Gastroesophageal sphincter (tissue), 4 donors: Measurements from ENCODE around the gene NOXO1. TPM values are rescaled to one million over a fixed set of nuclear protein-coding genes. Genes with fewer than 3 reads are reported as not detected.

Experiments used
- ATAC-seq: fragments of 150-250 bp; one replicate; pipeline ENCODE4 v1.9.1; 2016; ENCODE audit warnings: mild to moderate bottlenecking, moderate library complexity
- H3K27ac ChIP-seq, 4 donors: fragments of 200-600 bp; sonication (generic) in 3 of 4; 1 replicate in 3 of 4; 2 replicates in 1 of 4; pipeline ENCODE4 v1.5.1; 2016 to 2019
- H3K27me3 ChIP-seq: fragments of 200-600 bp; sonication (generic); one replicate; pipeline ENCODE4 v1.5.1; 2019
- H3K36me3 ChIP-seq, 2 donors: fragments of 200-600 bp; sonication (generic); one replicate each; pipeline ENCODE4 v1.5.1; 2019; ENCODE audit warnings: control low read depth in 1 of 2
- H3K4me1 ChIP-seq, 3 donors: fragments of 200-600 bp; sonication (generic); 1 replicate in 2 of 3; 2 replicates in 1 of 3; pipeline ENCODE4 v1.5.1; 2016 to 2019; ENCODE audit warnings: control low read depth in 2 of 3
- H3K4me3 ChIP-seq, 2 donors: fragments of 200-600 bp; sonication (generic); one replicate each; pipeline ENCODE4 v1.5.1; 2019; ENCODE audit warnings: mild to moderate bottlenecking in 1 of 2, moderate library complexity in 1 of 2
- H3K9me3 ChIP-seq, 3 donors: fragments of 200-600 bp; sonication (generic); one replicate each; pipeline ENCODE4 v1.5.1; 2017 to 2019; ENCODE audit warnings: control low read depth in 2 of 3
- EP300 ChIP-seq: sonication (generic); formaldehyde crosslinking; IDR thresholded peaks from one replicate; pipeline ENCODE4 v1.6.1; 2017; ENCODE audit warnings: antibody characterized with exemption, mild to moderate bottlenecking
- POLR2A ChIP-seq, 2 donors: fragments of 450-650 bp; IDR thresholded peaks; one replicate each; pipeline ENCODE4 v1.6.1; 2017; ENCODE audit warnings: antibody characterized with exemption in 2 of 2, mild to moderate bottlenecking in 2 of 2, moderate library complexity in 1 of 2
- POLR2AphosphoS5 ChIP-seq: sonication (generic); formaldehyde crosslinking; IDR thresholded peaks from one replicate; pipeline ENCODE4 v1.6.1; 2017; ENCODE audit warnings: antibody characterized with exemption
- WGBS, 2 donors: methylation state at CpG; one replicate each; pipeline ENCODE4 v1.1.5; 2018; ENCODE audit warnings: low coverage in 1 of 2; 5-methylcytosine and 5-hydroxymethylcytosine counted together
- total RNA-seq, 4 donors: library from RNA; depleted of rRNA; stranded (reverse); fragments of >200 nt; gene quantifications; one replicate each; pipeline ENCODE4 v1.1.0, GENCODE V29; 2016
- TF ChIP-seq, protein P1 (sequence below), 4 experiments: fragments of 200-600 bp in 2 of 4; fragments of 450-650 bp in 2 of 4; sonication (generic) in 1 of 4; IDR thresholded peaks; one replicate each; pipeline ENCODE4 v1.5.1; 2017 to 2019; ENCODE audit warnings: antibody characterized with exemption in 4 of 4, mild to moderate bottlenecking in 2 of 4, moderate library complexity in 2 of 4

Gene NOXO1
- total RNA-seq, 4 donors from 2014 or later: 1.0 to 1.1 TPM; not detected in 2

DNA sequence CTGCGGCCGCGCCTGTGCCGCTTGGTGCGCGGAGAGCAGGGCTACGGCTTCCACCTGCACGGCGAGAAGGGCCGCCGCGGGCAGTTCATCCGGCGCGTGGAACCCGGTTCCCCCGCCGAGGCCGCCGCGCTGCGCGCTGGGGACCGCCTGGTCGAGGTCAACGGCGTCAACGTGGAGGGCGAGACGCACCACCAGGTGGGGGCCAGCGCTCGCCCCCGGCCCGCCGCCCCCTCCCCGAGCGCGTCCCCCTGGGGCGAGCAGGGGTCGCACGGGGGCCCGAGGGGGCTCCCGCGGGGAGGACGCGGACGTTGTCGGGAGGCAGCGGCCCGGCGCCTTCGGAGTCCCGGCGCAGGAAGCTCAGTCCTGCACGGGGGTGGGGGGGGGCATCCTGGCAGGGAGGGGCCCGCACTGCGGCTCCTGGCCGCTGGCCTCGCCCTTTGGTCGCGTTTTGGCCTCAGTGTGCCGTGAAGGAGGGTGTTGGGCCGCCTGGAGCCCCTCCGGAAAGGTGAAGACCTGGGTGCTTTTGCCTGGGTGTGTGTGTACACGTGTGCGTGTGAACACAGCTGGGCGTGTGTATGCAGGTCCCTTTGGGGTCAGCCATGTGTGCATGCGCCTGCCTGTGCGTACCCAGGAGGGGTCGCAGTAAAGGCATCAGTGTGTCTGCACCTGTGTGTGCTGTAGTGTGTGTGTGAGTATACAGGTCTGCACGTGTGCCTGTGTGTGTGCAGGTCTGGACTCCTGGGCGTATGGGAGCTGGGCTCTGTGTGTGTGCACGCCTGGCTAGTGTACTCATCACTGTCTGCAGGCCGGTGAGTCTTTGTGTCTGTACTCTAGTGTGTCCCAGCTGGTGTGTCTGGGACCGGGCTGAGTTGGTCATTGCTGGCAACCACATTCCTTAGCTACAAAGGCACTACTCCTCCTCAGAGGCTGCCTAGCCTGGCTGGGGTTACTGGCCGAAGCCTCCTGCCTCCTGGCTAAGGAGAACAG is 46.0 kb upstream of the NOXO1 start:
- WGBS, 2 donors: no CpG with 5 or more reads among the region's 76 CpGs
- ATAC-seq: no peak
- Histone ChIP-seq H3K27me3 (peaks cover 4% of the 10 kb centered on the region), H3K9me3 (no peaks in the 10 kb centered on the region), H3K4me1 (peaks cover 0 to 79% (median 32%) of the 10 kb centered on the region in 3 donors), H3K27ac (peak overlapping the region in 3 of 4 donors; percentile 76 to 85 (median 79)), H3K4me3 (peak overlapping the region; percentile 57 to 79), H3K36me3 (peaks cover 0 to 11% of the 10 kb centered on the region in 2 donors)
- no peak for TF ChIP-seq POLR2AphosphoS5
- no peak for TF ChIP-seq EP300
- TF ChIP-seq POLR2A (IDR thresholded peaks at IDR 0.05): no peak
- TF ChIP-seq, protein P1, sequence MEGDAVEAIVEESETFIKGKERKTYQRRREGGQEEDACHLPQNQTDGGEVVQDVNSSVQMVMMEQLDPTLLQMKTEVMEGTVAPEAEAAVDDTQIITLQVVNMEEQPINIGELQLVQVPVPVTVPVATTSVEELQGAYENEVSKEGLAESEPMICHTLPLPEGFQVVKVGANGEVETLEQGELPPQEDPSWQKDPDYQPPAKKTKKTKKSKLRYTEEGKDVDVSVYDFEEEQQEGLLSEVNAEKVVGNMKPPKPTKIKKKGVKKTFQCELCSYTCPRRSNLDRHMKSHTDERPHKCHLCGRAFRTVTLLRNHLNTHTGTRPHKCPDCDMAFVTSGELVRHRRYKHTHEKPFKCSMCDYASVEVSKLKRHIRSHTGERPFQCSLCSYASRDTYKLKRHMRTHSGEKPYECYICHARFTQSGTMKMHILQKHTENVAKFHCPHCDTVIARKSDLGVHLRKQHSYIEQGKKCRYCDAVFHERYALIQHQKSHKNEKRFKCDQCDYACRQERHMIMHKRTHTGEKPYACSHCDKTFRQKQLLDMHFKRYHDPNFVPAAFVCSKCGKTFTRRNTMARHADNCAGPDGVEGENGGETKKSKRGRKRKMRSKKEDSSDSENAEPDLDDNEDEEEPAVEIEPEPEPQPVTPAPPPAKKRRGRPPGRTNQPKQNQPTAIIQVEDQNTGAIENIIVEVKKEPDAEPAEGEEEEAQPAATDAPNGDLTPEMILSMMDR (IDR thresholded peaks at IDR 0.05): no peak

DNA sequence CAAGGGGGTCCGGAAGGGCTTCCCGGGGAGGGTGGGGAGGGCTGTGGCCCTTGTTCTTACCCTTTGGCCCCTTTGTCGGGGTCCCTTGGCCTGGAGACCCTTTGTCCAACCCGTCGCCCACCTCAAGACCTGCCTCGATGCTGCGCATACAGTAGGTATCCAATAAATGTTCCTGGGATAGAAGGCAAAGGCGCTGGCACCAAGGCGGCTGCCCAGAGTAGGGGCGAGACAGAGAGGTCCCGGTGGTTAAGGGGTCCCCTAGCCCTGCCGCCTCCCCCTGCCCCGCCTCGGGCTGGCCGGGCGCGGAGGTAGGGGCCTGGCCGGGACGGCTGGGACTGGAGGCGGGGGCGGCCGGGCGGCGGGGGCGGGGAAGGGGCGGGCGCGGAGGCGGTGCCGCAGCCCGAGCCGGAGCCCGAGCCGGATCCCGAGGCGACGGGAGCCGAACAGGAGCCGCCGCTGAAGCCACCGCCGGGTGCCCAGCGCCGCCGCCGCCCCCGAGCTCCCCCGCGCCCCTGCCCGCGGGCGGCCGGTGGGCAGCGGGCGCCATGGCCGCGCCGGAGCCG is 45.3 kb upstream of the NOXO1 start, which contains the start of gene NHERF2:
NHERF2 (plus strand) TSS at position 442 of the 563 bp plus-strand sequence; CDS start at position 546, 104 bp downstream.
- H3K9me3 ChIP-seq: no peaks in the 10 kb centered on the region
- peak; percentile 29 for ATAC-seq
- TF ChIP-seq POLR2A (IDR thresholded peaks at IDR 0.05) (no peak), EP300 (no peak), POLR2AphosphoS5 (no peak)
- TF ChIP-seq, protein P1 (IDR thresholded peaks at IDR 0.05): no peak
- peak within 1 kb of the TSS; percentile 57 to 79 for H3K4me3 ChIP-seq
- H3K4me1 ChIP-seq: peaks cover 0 to 74% (median 30%) of the 10 kb centered on the region in 3 donors
- H3K27me3 ChIP-seq: peaks cover 12% of the 10 kb centered on the region
- H3K36me3 ChIP-seq: peaks cover 0 to 11% of the 10 kb centered on the region in 2 donors
- 20% methylated on average over 1 of the region's 59 CpGs; no CpG with 5 or more reads in 1 of the 2 donors for WGBS, 2 donors
- peak within 1 kb of the TSS in 3 of 4 donors; percentile 76 to 85 (median 79) for H3K27ac ChIP-seq

DNA sequence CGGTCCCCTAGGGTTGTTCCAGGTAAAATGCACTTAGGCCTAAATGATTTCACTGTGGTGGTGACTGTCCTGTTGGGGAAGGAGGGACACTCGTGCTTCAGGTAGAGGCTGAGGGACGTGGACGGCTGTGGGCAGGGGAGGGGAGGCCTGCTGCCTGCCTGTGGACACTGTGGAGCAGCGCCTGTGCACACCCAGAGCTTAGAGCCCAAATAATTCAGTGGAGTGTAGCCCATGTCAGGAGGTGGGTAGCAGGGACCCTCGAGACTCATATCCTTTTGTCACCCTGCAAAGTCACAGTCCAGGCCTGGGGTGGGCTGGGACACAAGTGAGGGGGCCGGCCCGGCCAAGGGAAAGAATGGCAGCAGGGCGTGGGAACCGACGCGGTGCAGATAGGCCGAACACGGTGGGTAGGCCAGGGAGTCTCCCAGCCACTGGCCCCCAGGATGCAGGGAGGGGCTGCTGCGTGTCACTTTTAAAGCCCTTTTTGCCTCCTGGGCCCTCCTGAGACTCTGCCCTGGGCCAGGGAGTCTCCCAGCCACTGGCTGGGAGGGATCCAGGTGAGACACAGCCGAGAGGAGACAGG is 44.7 kb upstream of the NOXO1 start:
- 83 to 88% methylated on average over 1 to 4 of the region's 16 CpGs for WGBS, 2 donors
- no peak for TF ChIP-seq POLR2A (IDR thresholded peaks at IDR 0.05)
- no peak for TF ChIP-seq POLR2AphosphoS5
- peaks cover 0 to 11% of the 10 kb centered on the region in 2 donors for H3K36me3 ChIP-seq
- peaks cover 0 to 73% (median 30%) of the 10 kb centered on the region in 3 donors for H3K4me1 ChIP-seq
- peaks cover 18% of the 10 kb centered on the region for H3K27me3 ChIP-seq
- peak overlapping the region in 3 of 4 donors; percentile 76 to 79 (median 78) for H3K27ac ChIP-seq
- no peak for ATAC-seq
- peak overlapping the region in 1 of 2 donors; percentile 79 for H3K4me3 ChIP-seq
- no peaks in the 10 kb centered on the region for H3K9me3 ChIP-seq

DNA sequence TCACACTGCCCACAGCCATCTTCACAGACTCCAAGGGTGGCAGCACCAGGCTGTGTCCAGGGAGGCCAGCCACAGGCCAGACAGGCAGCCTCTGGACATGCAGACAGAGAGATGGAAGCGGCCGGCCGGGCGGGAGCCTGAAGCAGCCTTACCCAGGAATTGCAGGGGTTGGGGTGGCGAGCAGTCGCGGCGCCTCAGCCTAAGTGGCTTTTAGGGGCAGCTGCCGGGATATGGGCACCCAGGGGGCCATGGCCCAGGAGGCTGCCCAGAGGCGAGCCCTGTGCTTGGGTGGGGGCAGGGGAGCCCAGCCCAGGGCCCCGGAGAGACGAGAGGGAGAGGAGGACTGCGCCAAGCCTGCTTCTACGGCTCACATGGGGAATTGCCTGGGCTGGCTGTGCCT is 44.0 kb upstream of the NOXO1 start:
- WGBS, 2 donors: no CpG with 5 or more reads among the region's 14 CpGs
- Histone ChIP-seq H3K27ac (peak overlapping the region in 1 of 4 donors; percentile 78), H3K4me3 (no peak overlapping the region), H3K36me3 (peaks cover 0 to 10% of the 10 kb centered on the region in 2 donors), H3K4me1 (peaks cover 0 to 74% (median 34%) of the 10 kb centered on the region in 3 donors), H3K9me3 (no peaks in the 10 kb centered on the region), H3K27me3 (peaks cover 25% of the 10 kb centered on the region)
- no peak for ATAC-seq
- TF ChIP-seq POLR2A (IDR thresholded peaks at IDR 0.05): no peak
- TF ChIP-seq EP300: no peak
- TF ChIP-seq, protein P1 (IDR thresholded peaks at IDR 0.05): no peak
- no peak for TF ChIP-seq POLR2AphosphoS5

DNA sequence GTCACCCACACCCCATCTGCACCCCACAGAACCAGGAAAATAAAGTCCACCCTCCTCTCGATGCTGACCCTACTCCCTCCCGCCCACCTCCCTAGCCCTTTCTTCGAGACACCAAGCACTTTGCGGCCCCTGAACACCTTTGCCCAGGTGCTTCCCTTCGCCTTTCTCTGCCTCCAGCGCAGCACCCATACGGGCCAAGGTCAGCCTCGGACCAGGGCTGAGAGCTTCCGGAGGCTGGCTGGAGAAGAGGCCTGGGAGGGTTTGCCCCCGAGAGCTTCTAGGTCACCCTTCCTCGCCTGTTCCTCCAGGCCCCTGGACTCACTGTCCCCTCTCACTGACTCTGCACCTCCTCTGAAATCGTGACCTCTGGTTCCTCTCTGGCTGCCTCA is 42.8 kb upstream of the NOXO1 start:
- Histone ChIP-seq H3K4me1 (peaks cover 0 to 77% (median 39%) of the 10 kb centered on the region in 3 donors), H3K9me3 (no peaks in the 10 kb centered on the region), H3K27ac (peak overlapping the region in 3 of 4 donors; percentile 68 to 75 (median 75)), H3K4me3 (peak overlapping the region in 1 of 2 donors; percentile 37), H3K27me3 (peaks cover 37% of the 10 kb centered on the region), H3K36me3 (no peaks in the 10 kb centered on the region)
- ATAC-seq: no peak
- TF ChIP-seq POLR2A (IDR thresholded peaks at IDR 0.05): no peak
- 79 to 100% methylated on average over 1 to 12 of the region's 12 CpGs for WGBS, 2 donors
